Osteoblast (primary cell): ENCODE measurements around the gene CLSTN2. TPM values are rescaled to one million over a fixed set of nuclear protein-coding genes. Genes with fewer than 3 reads are reported as not detected.

ENCODE experiments used
- DNase-seq: peaks from one replicate; pipeline ENCODE4 v3.0.0; 2011; ENCODE audit warnings: low spot score, mixed read lengths; ENCODE audit not compliant: insufficient read length; ENCODE audit errors: missing footprints
- H2AFZ ChIP-seq: 2 replicates; pipeline ENCODE4 v1.6.0; 2011; ENCODE audit warnings: mild to moderate bottlenecking, low read length
- H3K27ac ChIP-seq: 2 replicates; pipeline ENCODE4 v1.5.1; 2011; ENCODE audit warnings: mild to moderate bottlenecking, low read depth, low read length, moderate library complexity
- H3K27me3 ChIP-seq: 2 replicates; pipeline ENCODE4 v1.6.0; 2012; ENCODE audit warnings: mild to moderate bottlenecking, control low read depth, inconsistent platforms, low read length, moderate library complexity; ENCODE audit not compliant: insufficient read depth
- H3K36me3 ChIP-seq: 2 replicates; pipeline ENCODE4 v1.5.1; 2011; ENCODE audit warnings: mild to moderate bottlenecking, low read length, control low read depth, moderate library complexity; ENCODE audit not compliant: insufficient read depth
- H3K4me1 ChIP-seq: 2 replicates; pipeline ENCODE4 v1.5.1; 2011; ENCODE audit warnings: mild to moderate bottlenecking, low read length, control low read depth, moderate library complexity; ENCODE audit not compliant: insufficient read depth
- H3K4me2 ChIP-seq: 2 replicates; pipeline ENCODE4 v1.6.0; 2011; ENCODE audit warnings: mild to moderate bottlenecking, low read length; ENCODE audit not compliant: insufficient read depth
- H3K4me3 ChIP-seq: fragments of 200-600 bp; sonication (generic); 3 replicates; pipeline ENCODE4 v1.5.1; 2012; ENCODE audit warnings: mild to moderate bottlenecking, low read length, inconsistent platforms; ENCODE audit not compliant: insufficient read depth
- H3K79me2 ChIP-seq: 2 replicates; pipeline ENCODE4 v1.6.0; 2012; ENCODE audit warnings: mild to moderate bottlenecking, low read length, control low read depth, inconsistent platforms; ENCODE audit not compliant: insufficient read depth
- H3K9me3 ChIP-seq: 2 replicates; pipeline ENCODE4 v1.5.1; 2011; ENCODE audit warnings: low read depth, low read length, control low read depth
- H4K20me1 ChIP-seq: 2 replicates; pipeline ENCODE4 v1.6.0; 2012; ENCODE audit warnings: mild to moderate bottlenecking, low read length, control low read depth; ENCODE audit not compliant: insufficient read depth
- CTCF ChIP-seq: IDR thresholded peaks from 2 replicates; pipeline ENCODE4 v1.5.1; 2011; ENCODE audit warnings: mild to moderate bottlenecking, low read depth, low read length, moderate library complexity; ENCODE audit errors: extremely low read depth
- total RNA-seq: library from RNA; depleted of rRNA; stranded (reverse); fragments of >200 nt; gene quantifications from 2 replicates; pipeline ENCODE4 v1.2.3, GENCODE V29; 2012

The CLSTN2 gene
- total RNA-seq, 1 donor, result under 0.01 TPM

DNA sequence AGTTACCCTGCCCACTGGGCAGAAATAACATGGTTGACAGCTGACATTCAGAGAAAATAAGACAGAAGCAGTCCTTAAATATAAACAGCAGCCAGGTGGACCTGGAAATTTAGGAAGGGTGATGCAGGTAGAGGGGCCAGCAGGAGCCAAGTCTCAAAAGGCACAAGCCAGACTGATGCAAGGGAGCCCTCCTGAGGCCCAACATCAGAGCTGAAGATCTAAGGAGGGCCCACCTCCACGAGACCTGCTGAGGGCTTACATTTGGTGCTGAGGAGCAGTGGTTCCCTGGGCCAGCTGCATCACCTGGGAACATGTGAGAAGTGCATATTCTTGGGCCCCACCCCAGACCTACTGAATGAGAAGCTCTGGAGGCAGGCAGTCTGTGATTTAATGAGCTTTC is 637.3 kb downstream of the CLSTN2 start:
- no peaks in the 10 kb centered on the region for H3K27me3 ChIP-seq
- no peak for TF ChIP-seq CTCF
- no peak for DNase-seq

GRCh38 chr3:140573011-140573410 is 638.0 kb downstream of the CLSTN2 start:
- no peak overlapping the region for H3K4me2 ChIP-seq
- no peaks in the 10 kb centered on the region for H3K79me2 ChIP-seq
- no peak for DNase-seq
- no peaks in the 10 kb centered on the region for H3K9me3 ChIP-seq
- no peaks in the 10 kb centered on the region for H3K36me3 ChIP-seq
- no peak overlapping the region for H3K27ac ChIP-seq
- TF ChIP-seq CTCF, result no peak
- H3K27me3 ChIP-seq, result no peaks in the 10 kb centered on the region
- H4K20me1 ChIP-seq, result no peaks in the 10 kb centered on the region
- H3K4me1 ChIP-seq, result peaks cover 3% of the 10 kb centered on the region
- no peak overlapping the region for H3K4me3 ChIP-seq
- H2AFZ ChIP-seq, result no peak overlapping the region

More for the DNA sequence above, 637.3 kb downstream of the CLSTN2 start:
- no peaks in the 10 kb centered on the region for H4K20me1 ChIP-seq
- no peaks in the 10 kb centered on the region for H3K9me3 ChIP-seq
- no peak overlapping the region for H3K4me3 ChIP-seq
- H3K36me3 ChIP-seq, result no peaks in the 10 kb centered on the region
- H2AFZ ChIP-seq, result no peak overlapping the region
- no peaks in the 10 kb centered on the region for H3K79me2 ChIP-seq
- no peak overlapping the region for H3K4me2 ChIP-seq
- H3K27ac ChIP-seq, result no peak overlapping the region
- H3K4me1 ChIP-seq, result peaks cover 3% of the 10 kb centered on the region

GRCh38 chr3:140574375-140574774 is 639.4 kb downstream of the CLSTN2 start:
- Histone ChIP-seq H3K4me3 (no peak overlapping the region), H4K20me1 (no peaks in the 10 kb centered on the region), H3K79me2 (no peaks in the 10 kb centered on the region), H3K4me2 (no peak overlapping the region), H3K36me3 (no peaks in the 10 kb centered on the region), H3K9me3 (no peaks in the 10 kb centered on the region), H2AFZ (no peak overlapping the region), H3K27me3 (no peaks in the 10 kb centered on the region), H3K4me1 (no peaks in the 10 kb centered on the region), H3K27ac (no peak overlapping the region)
- no peak for TF ChIP-seq CTCF
- DNase-seq, result no peak

GRCh38 chr3:140576449-140576848 is 641.5 kb downstream of the CLSTN2 start:
- Histone ChIP-seq H3K4me3 (no peak overlapping the region), H4K20me1 (no peaks in the 10 kb centered on the region), H3K4me2 (no peak overlapping the region), H2AFZ (no peak overlapping the region), H3K79me2 (no peaks in the 10 kb centered on the region), H3K36me3 (no peaks in the 10 kb centered on the region), H3K27ac (no peak overlapping the region), H3K27me3 (no peaks in the 10 kb centered on the region), H3K4me1 (no peaks in the 10 kb centered on the region), H3K9me3 (no peaks in the 10 kb centered on the region)
- no peak for DNase-seq
- no peak for TF ChIP-seq CTCF
